Right lobe of liver (tissue), 6 donors: ENCODE measurements around the gene PM20D1. TPM values are rescaled to one million over a fixed set of nuclear protein-coding genes. Genes with fewer than 3 reads are reported as not detected.

Experiments used
- ATAC-seq, 4 donors: fragments of 200-7000 bp; cut with Tn5 transposase; one replicate each; pipeline ENCODE4 v1.9.1; 2020; ENCODE audit warnings: mild to moderate bottlenecking in 4 of 4, moderate library complexity in 4 of 4
- DNase-seq, 3 donors: peaks; one replicate each; pipeline ENCODE4 v3.0.0-alpha.2; 2020
- H3K27ac ChIP-seq, 3 donors: fragments of 200-600 bp; one replicate each; pipeline ENCODE4 v1.8.0; 2022
- H3K27me3 ChIP-seq, 2 donors: fragments of 200-600 bp; one replicate each; pipeline ENCODE4 v1.8.0; 2022
- H3K36me3 ChIP-seq, 4 donors: fragments of 200-600 bp; sonication (generic) in 1 of 4; one replicate each; pipeline versions ENCODE4 v1.5.1 to v1.8.0; 2017 to 2022; ENCODE audit warnings: control low read depth in 1 of 4
- H3K4me1 ChIP-seq, 4 donors: fragments of 200-600 bp; sonication (generic) in 1 of 4; one replicate each; pipeline versions ENCODE4 v1.5.1 to v1.8.0; 2017 to 2022; ENCODE audit warnings: control low read depth in 1 of 4
- H3K4me3 ChIP-seq, 3 donors: fragments of 200-600 bp; one replicate each; pipeline ENCODE4 v1.8.0; 2022
- H3K9me3 ChIP-seq, 4 donors: fragments of 200-600 bp; sonication (generic) in 1 of 4; one replicate each; pipeline versions ENCODE4 v1.5.1 to v1.8.0; 2017 to 2022; ENCODE audit warnings: control low read depth in 1 of 4
- POLR2A ChIP-seq: fragments of 450-650 bp; IDR thresholded peaks from one replicate; pipeline ENCODE4 v1.6.1; 2017; ENCODE audit warnings: antibody characterized with exemption, mild to moderate bottlenecking
- WGBS: methylation state at CpG from one replicate; pipeline ENCODE4 v1.1.6; 2018; ENCODE audit warnings: low coverage, low lambda C conversion rate; ENCODE audit not compliant: insufficient coverage; ENCODE audit errors: missing lambda C conversion rate; 5-methylcytosine and 5-hydroxymethylcytosine counted together
- intact Hi-C, 2 donors: fragments of 100-400 bp; cut with DNase I; formaldehyde crosslinking; loops; one replicate each; pipeline versions ENCODE4 v1.11.2 to v1.14.1; 2022
- total RNA-seq, 6 experiments: library from RNA; depleted of rRNA in 2 of 6; stranded (reverse); fragments of >200 nt in 2 of 6; fragmentation: NEBNext Ultra II Directional in 3 of 6; extraction: Animal tissue kit (Norgen Biotek cat#: 25700) in 3 of 6; gene quantifications; one replicate each; pipeline versions ENCODE4 v1.1.0 to v1.2.4, GENCODE V29; 2016 to 2023
- TF ChIP-seq, protein P1 (sequence below), 4 donors: fragments of 200-600 bp in 3 of 4; fragments of 450-650 bp in 1 of 4; IDR thresholded peaks; one replicate each; pipeline versions ENCODE4 v1.5.1 to v1.8.0; 2016 to 2022; ENCODE audit warnings: antibody characterized with exemption in 4 of 4, mild to moderate bottlenecking in 2 of 4
- donor health status: DM: no; HTN: yes; CAD: no.
- donor health status: DM: no; HTN: no; CAD: no.
- donor health status: DM: no; HTN: no; CAD: no.
- donor health status: DM: no; HTN: yes; CAD: no.
- donor health status: DM: no; HTN: yes; CAD: no.

The PM20D1 gene
- total RNA-seq, 6 experiments from 2014 or later: 0.12 to 0.42 (median 0.15) TPM; not detected in 2

GRCh38 chr1:205809942-205810345 lies 40.0 kb downstream of the PM20D1 start:
- peaks cover 0 to 5% (median 0%) of the 10 kb centered on the region in 4 donors for H3K4me1 ChIP-seq
- TF ChIP-seq, protein P1, sequence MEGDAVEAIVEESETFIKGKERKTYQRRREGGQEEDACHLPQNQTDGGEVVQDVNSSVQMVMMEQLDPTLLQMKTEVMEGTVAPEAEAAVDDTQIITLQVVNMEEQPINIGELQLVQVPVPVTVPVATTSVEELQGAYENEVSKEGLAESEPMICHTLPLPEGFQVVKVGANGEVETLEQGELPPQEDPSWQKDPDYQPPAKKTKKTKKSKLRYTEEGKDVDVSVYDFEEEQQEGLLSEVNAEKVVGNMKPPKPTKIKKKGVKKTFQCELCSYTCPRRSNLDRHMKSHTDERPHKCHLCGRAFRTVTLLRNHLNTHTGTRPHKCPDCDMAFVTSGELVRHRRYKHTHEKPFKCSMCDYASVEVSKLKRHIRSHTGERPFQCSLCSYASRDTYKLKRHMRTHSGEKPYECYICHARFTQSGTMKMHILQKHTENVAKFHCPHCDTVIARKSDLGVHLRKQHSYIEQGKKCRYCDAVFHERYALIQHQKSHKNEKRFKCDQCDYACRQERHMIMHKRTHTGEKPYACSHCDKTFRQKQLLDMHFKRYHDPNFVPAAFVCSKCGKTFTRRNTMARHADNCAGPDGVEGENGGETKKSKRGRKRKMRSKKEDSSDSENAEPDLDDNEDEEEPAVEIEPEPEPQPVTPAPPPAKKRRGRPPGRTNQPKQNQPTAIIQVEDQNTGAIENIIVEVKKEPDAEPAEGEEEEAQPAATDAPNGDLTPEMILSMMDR (IDR thresholded peaks at IDR 0.05): no peak
- no peak for TF ChIP-seq POLR2A
- no peak for ATAC-seq
- WGBS: 60% methylated on average over 2 of the region's 14 CpGs
- H3K4me3 ChIP-seq: no peak overlapping the region
- no peaks in the 10 kb centered on the region for H3K27me3 ChIP-seq
- H3K27ac ChIP-seq: no peak overlapping the region
- no peaks in the 10 kb centered on the region for H3K36me3 ChIP-seq
- no peaks in the 10 kb centered on the region for H3K9me3 ChIP-seq
- DNase-seq: no peak
- intact Hi-C loops: no loop called here

- Histone ChIP-seq H3K27ac (no peak overlapping the region), H3K27me3 (no peaks in the 10 kb centered on the region), H3K4me3 (no peak overlapping the region), H3K9me3 (no peaks in the 10 kb centered on the region), H3K36me3 (no peaks in the 10 kb centered on the region), H3K4me1 (peaks cover 0 to 5% (median 0%) of the 10 kb centered on the region in 4 donors)
- TF ChIP-seq POLR2A: no peak
- TF ChIP-seq, protein P1 (IDR thresholded peaks at IDR 0.05): no peak
- DNase-seq: no peak
- ATAC-seq: no peak
- 93% methylated on average over 3 of the region's 3 CpGs for WGBS
- intact Hi-C loops: no loop called here
These were observed 40.5 kb downstream of the PM20D1 start for GRCh38 chr1:205809469-205809868.

DNA sequence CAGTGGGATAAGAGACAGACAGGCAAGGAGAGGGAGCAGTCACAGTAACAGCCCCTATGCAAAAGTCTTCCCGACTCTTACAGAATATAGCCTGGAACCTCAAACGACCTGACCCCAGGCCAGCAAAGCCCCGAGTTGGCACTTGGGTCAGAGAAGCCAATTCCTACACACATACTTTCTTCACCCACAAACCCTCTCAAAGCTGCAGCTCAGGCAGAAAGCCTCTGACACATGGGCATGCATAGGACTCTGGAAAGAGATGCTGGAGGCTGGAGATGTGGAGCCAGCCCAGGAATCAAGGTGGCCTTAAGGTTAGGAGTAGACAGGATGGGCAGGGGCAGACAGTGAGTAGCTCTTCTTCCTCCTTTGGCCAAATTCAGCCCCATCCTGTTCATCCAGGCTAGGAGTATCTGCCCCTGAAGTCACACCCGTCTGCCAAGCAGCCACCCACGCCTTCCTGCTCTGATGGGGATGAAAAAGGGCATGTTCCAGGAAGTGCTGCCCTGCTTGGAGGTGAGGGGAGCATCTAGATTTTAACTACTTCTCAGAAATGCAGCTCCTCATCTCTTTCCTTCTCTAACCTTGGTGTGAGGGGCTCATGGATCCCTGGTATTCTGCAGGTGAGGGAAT lies 44.7 kb downstream of the PM20D1 start:
- no peak overlapping the region for H3K27ac ChIP-seq
- intact Hi-C loops: no loop called here
- no peaks in the 10 kb centered on the region for H3K4me1 ChIP-seq

DNA sequence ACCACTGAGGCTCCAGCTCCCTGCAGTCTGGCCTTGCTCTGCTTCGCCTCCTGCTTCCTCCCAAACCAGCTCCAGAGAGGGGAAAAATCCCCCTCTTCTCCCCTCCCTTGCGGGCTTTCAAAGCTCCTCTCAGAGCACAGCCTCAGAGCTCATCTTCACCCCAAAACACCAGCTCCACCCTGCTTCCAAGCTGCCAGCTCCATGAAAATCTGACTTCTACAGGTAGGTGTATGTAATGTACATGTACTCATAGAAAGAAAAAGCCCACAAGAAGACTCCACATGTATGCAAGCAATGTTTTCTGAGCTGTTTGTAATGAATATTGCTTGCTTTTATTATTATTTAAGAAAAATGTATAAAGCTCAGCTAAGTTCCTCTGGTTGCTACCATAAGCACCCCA lies 45.3 kb downstream of the PM20D1 start:
- intact Hi-C loops: no loop called here
- TF ChIP-seq, protein P1 (IDR thresholded peaks at IDR 0.05): no peak
- no peak for TF ChIP-seq POLR2A
- Histone ChIP-seq H3K27ac (no peak overlapping the region), H3K36me3 (no peaks in the 10 kb centered on the region), H3K9me3 (no peaks in the 10 kb centered on the region), H3K4me1 (no peaks in the 10 kb centered on the region), H3K4me3 (no peak overlapping the region), H3K27me3 (no peaks in the 10 kb centered on the region)
- no peak for DNase-seq
- ATAC-seq: no peak
- no CpG with 5 or more reads among the region's 2 CpGs for WGBS

More for the DNA sequence above, 44.7 kb downstream of the PM20D1 start:
- Histone ChIP-seq H3K9me3 (no peaks in the 10 kb centered on the region), H3K36me3 (no peaks in the 10 kb centered on the region), H3K4me3 (no peak overlapping the region), H3K27me3 (no peaks in the 10 kb centered on the region)
- no CpG with 5 or more reads among the region's 5 CpGs for WGBS
- no peak for TF ChIP-seq POLR2A
- TF ChIP-seq, protein P1 (IDR thresholded peaks at IDR 0.05): no peak
- ATAC-seq: no peak
- DNase-seq: no peak
